ENCODE results near the gene PTGDR. TPM values are rescaled to one million over a fixed set of nuclear protein-coding genes. Genes with fewer than 3 reads are reported as not detected.

The PTGDR gene
- polyA plus RNA-seq, 1 donor from 2014 or later, result 0.10 TPM

- H2AFZ ChIP-seq (ENCODE audit: low read depth, low read length), result no peak overlapping the region
- H3K36me3 ChIP-seq (ENCODE audit: insufficient read depth, low read length), result no peaks in the 10 kb centered on the region
- no peak overlapping the region for H3K9ac ChIP-seq (ENCODE audit: low read length)
- H3K4me3 ChIP-seq (ENCODE audit: low read length), result no peak overlapping the region
- no peaks in the 10 kb centered on the region for H4K20me1 ChIP-seq (ENCODE audit: insufficient read depth)
- H3K27me3 ChIP-seq (ENCODE audit: insufficient read depth, low read depth, low read length), result no peaks in the 10 kb centered on the region
- H3F3A ChIP-seq (ENCODE audit: insufficient read depth, low read length, poor library complexity, severe bottlenecking), result no peaks in the 10 kb centered on the region
- no peaks in the 10 kb centered on the region for H3K79me2 ChIP-seq (replicated peaks; ENCODE audit: insufficient read depth, low read length)
- H3K27ac ChIP-seq (ENCODE audit: low read length), result no peak overlapping the region
- H3K9me3 ChIP-seq (ENCODE audit: low read length), result no peaks in the 10 kb centered on the region
- H3K4me2 ChIP-seq (ENCODE audit: low read length), result no peak overlapping the region
- H3K9me2 ChIP-seq (ENCODE audit: insufficient read depth, low read length), result no peaks in the 10 kb centered on the region
- TF ChIP-seq REST (IDR thresholded peaks at IDR 0.05; ENCODE audit: borderline replicate concordance), result no peak
- no peak for TF ChIP-seq EP300 (conservative IDR thresholded peaks at IDR 0.05; ENCODE audit: poor library complexity, severe bottlenecking)
- TF ChIP-seq RAD21 (conservative IDR thresholded peaks at IDR 0.05), result no peak
- TF ChIP-seq SMC3 (conservative IDR thresholded peaks at IDR 0.05; ENCODE audit: poor library complexity), result no peak
- no peak for TF ChIP-seq CTCF (IDR thresholded peaks at IDR 0.05; ENCODE audit: poor library complexity, severe bottlenecking)
- TF ChIP-seq POLR2AphosphoS5 (IDR thresholded peaks at IDR 0.05), result no peak
- TF ChIP-seq MXI1 (conservative IDR thresholded peaks at IDR 0.05; ENCODE audit: poor library complexity, severe bottlenecking), result no peak
- TF ChIP-seq EZH2 (IDR thresholded peaks at IDR 0.05; ENCODE audit: borderline replicate concordance, insufficient read depth, low read length, poor library complexity, severe bottlenecking), result no peak
- TF ChIP-seq TAF1 (IDR thresholded peaks at IDR 0.05; ENCODE audit: low read depth), result no peak
Measured at GRCh38 chr14:52227619-52228222, 39.8 kb upstream of the PTGDR start.

- H3K9ac ChIP-seq (ENCODE audit: low read length), result no peak overlapping the region
- no peaks in the 10 kb centered on the region for H3K9me2 ChIP-seq (ENCODE audit: insufficient read depth, low read length)
- no peak overlapping the region for H3K4me2 ChIP-seq (ENCODE audit: low read length)
- H3K36me3 ChIP-seq (ENCODE audit: insufficient read depth, low read length), result no peaks in the 10 kb centered on the region
- H2AFZ ChIP-seq (ENCODE audit: low read depth, low read length), result no peak overlapping the region
- TF ChIP-seq REST (IDR thresholded peaks at IDR 0.05; ENCODE audit: borderline replicate concordance) (no peak), MXI1 (conservative IDR thresholded peaks at IDR 0.05; ENCODE audit: poor library complexity, severe bottlenecking) (no peak), TAF1 (IDR thresholded peaks at IDR 0.05; ENCODE audit: low read depth) (no peak), RAD21 (conservative IDR thresholded peaks at IDR 0.05) (no peak), CTCF (IDR thresholded peaks at IDR 0.05; ENCODE audit: poor library complexity, severe bottlenecking) (no peak), EZH2 (IDR thresholded peaks at IDR 0.05; ENCODE audit: borderline replicate concordance, insufficient read depth, low read length, poor library complexity, severe bottlenecking) (no peak), EP300 (conservative IDR thresholded peaks at IDR 0.05; ENCODE audit: poor library complexity, severe bottlenecking) (no peak), POLR2AphosphoS5 (IDR thresholded peaks at IDR 0.05) (no peak), SMC3 (conservative IDR thresholded peaks at IDR 0.05; ENCODE audit: poor library complexity) (no peak)
- no peaks in the 10 kb centered on the region for H3K9me3 ChIP-seq (ENCODE audit: low read length)
- H3K79me2 ChIP-seq (replicated peaks; ENCODE audit: insufficient read depth, low read length), result no peaks in the 10 kb centered on the region
- H3K27ac ChIP-seq (ENCODE audit: low read length), result no peak overlapping the region
- no peaks in the 10 kb centered on the region for H3F3A ChIP-seq (ENCODE audit: insufficient read depth, low read length, poor library complexity, severe bottlenecking)
- no peaks in the 10 kb centered on the region for H3K27me3 ChIP-seq (ENCODE audit: insufficient read depth, low read depth, low read length)
- no peak overlapping the region for H3K4me3 ChIP-seq (ENCODE audit: low read length)
- H4K20me1 ChIP-seq (ENCODE audit: insufficient read depth), result no peaks in the 10 kb centered on the region
Measured at GRCh38 chr14:52233693-52234092, 33.8 kb upstream of the PTGDR start.
